HCEC 1CT (cell line): ENCODE data around the gene CSKMT.
"Not testable (repeated sequence)": the region's sequence is repeated elsewhere in the genome, so short reads cannot be mapped to it uniquely, and the experiment has no call there.

Experiments
- DNase-seq: peaks from one replicate; pipeline ENCODE4 v3.0.0-alpha.2; 2017

The CSKMT gene

DNA sequence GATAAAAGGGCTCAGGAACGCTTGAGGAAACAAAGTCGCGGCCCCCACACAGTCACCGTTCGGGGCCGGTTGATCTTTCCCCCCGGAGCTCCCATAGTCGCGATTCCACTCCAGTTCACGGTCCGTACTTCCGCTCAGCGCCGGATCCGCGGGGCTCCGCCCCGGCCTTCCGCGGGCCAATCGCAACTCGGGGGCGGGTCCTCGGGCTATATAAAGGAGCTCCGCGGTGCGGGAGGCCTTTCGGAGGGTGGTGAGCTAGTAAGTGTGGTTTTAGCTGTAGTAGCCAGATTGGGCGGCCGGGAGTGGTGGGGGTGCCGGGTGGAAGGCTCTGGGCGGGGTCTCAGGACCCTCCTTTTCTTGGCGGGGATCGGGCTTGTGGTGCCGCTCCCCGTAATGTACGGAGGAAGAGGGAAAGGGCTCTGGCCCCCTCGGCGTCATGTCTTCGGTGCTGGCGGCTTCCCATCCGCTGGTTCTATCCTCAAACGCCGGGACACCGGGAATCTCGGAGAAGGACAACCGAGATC, at the start of gene CSKMT, which contains the start of gene C11orf98:
CSKMT (plus strand) TSS at position 238 of the 524 bp plus-strand sequence. CDS start 568 bp downstream, outside the sequence.
C11orf98 (minus strand) TSS at position 136 of the 524 bp plus-strand sequence; CDS start at position 95, 41 bp downstream.
- DNase-seq = peak; percentile 91

DNA sequence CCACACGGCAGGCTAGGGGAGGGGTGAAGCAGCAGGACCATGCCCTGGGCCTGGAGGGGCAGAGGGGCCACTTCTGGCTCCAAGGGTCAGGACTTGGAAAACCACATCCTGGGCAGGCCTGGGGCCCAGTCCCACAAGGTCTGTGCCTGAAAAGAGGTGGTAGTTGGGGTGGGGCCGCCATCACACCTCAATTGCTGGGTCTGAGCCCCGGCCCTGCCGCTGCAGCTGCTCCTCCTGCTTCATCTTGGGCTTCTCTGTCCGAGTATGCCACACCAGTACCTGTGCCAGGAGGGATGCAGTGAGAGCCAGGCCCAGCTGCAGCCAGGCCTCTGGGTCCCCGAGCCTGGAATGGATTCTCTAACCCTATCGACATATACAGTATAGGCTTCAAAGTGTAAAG, 49.6 kb upstream of the CSKMT start:
- no peak for DNase-seq

GRCh38 chr11:62616957-62617356, 48.2 kb upstream of the CSKMT start:
- not testable (repeated sequence) for DNase-seq

- DNase-seq = no peak
Measured at GRCh38 chr11:62621027-62621566, 44.0 kb upstream of the CSKMT start.

GRCh38 chr11:62621567-62622470, 43.3 kb upstream of the CSKMT start, which contains the start of gene B3GAT3:
B3GAT3 (minus strand) TSS chr11:62621986; CDS start chr11:62621947, 39 bp downstream.
- DNase-seq = peak; percentile 97

DNA sequence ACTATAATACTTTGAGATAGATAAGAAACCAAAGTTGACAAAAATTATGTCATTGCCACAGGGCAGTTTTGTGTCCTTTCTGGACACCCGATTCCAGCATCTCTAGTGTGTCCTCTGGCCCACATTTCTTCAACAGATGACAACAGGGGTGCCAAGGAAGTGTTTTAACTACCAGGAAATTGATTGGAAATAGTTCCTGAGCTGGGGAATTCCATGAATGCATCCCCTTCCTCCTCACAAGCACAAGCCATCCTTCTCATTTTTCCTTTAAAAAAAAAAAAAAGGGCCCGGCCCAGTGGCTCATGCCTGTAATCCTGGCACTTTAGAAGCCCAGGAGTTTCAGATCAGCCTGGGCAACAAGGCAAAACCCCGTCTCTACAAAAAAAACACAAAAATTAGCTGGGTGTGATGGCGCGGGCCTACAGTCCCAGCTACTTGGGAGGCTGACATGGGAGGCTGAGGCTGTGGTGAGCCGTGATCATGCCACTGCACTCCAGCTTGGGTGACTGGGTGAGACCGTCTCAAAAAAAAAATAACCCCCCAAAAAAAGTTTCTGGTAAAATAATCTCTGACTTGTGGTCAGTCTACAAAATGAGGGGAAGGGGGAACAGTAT, 42.5 kb upstream of the CSKMT start:
- DNase-seq = no peak

DNA sequence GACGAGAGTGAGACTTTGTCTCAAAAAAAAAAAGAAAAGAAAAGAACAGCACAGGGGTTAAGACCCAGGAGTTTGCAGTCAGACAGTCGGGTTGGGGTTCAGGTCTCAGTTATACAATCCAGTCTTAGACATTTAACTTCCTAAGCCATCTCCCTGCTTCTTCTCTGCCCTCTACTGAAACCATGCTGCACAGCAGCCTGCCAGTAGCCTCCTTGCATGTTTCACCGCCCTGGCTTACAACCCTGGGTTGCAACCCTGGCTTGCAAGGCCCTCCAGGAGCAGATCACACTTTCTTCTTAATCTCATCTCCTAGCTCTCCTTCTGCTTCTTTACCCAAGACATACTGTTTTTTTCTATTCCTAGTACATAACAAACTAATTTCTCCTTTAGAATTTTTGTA, 37.4 kb upstream of the CSKMT start:
- no peak for DNase-seq

GRCh38 chr11:62632492-62632891, 32.6 kb upstream of the CSKMT start:
- DNase-seq = no peak

DNA sequence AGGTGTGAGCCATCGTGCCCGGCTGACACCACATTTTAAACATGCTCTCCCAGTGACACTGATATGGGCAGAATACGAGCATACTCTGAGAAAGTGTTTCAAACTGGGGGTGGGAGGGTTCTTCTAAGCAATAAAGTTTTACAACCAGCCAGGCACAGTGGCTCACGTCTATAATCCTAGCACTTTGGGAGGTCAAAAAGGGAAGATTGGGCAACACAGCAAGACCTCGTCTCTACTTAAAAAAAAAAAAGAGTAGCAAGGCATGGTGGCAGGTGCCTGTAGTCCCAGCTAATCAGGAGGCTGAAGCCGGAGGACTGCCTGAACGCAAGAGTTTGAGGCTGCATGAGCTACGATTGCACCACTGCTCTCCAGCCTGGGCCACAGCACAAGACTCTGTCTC, 20.9 kb upstream of the CSKMT start:
- DNase-seq = no peak

DNA sequence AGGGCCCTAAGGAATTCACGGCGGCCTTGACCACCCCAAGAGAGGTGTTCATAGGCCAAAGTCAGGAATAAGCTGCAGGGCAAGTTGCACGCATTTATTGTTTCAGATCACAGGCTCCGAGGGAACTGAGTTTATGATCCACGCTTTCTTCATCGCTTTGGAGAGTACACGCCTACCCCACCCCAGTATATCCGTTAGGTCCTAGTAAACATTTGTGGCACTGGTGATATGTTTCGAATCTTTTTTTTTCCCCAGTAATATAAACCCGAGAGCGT, 19.5 kb upstream of the CSKMT start:
- no peak for DNase-seq

DNA sequence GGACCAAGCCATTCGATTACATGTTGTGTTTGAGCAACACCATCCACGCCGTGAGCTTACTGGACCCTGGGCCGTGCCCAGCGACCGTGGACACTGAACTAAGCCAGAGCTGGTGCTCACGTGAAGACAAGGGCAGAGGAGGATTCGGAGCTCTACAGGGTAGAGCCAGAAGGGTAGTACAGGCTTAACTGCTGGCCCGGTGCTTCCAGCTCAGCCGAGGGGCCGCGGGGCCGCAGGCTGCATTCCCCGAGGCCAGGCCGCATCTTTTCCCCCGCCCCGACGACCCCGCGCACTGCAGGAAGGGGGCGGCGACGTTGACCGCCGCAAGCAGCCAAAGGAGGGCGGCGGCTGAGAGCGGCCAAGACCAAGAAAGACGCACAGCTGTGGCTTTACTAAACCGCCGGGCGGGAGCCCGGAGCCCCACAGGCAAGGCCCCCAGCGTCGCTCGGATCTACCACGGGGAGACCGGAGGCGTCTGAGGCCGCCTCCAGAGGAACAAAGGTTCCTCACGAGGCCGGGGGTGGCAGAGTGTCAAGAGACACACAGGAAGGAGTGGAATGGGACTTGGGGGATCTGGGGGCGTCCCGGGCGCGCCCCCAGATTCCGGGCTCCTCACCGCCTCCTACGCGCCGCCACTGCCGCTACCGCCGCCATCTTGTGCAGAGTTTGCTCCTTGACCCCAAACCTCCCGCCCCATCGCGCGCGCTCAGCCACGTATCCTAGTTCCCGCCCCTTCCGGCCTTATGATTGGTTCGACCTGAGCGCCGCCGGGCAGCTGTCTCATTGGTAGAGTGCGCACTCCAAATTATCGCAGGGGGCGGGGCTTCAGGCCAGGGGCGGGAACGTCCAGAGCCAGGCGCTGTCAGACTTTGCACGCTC, 18.9 kb upstream of the CSKMT start, which contains the start of gene GANAB:
GANAB (minus strand) TSS at position 668 of the 879 bp plus-strand sequence; CDS start at position 654, 14 bp downstream.
- peak; percentile 98 for DNase-seq

GRCh38 chr11:62646825-62647608, 18.1 kb upstream of the CSKMT start:
- DNase-seq = no peak

DNA sequence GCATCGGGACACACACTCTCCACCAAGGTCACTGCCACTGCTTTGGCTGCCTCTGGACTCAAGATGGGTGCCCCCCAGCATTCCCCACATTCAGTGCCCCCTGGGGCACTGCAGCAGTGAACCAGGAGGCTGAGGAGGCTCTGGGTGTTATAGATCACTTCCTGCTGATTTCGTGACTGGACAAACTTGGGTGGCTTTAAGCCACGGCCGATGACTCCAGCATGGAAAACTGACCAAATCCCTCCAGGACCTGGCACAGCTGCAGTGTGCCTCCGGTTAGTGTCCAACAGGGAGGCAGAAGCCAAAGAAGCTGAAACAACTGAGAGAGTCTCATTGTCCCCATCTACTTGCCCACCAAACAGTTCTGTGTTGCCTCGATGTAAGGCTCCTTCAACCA, 17.5 kb upstream of the CSKMT start:
- no peak for DNase-seq

DNA sequence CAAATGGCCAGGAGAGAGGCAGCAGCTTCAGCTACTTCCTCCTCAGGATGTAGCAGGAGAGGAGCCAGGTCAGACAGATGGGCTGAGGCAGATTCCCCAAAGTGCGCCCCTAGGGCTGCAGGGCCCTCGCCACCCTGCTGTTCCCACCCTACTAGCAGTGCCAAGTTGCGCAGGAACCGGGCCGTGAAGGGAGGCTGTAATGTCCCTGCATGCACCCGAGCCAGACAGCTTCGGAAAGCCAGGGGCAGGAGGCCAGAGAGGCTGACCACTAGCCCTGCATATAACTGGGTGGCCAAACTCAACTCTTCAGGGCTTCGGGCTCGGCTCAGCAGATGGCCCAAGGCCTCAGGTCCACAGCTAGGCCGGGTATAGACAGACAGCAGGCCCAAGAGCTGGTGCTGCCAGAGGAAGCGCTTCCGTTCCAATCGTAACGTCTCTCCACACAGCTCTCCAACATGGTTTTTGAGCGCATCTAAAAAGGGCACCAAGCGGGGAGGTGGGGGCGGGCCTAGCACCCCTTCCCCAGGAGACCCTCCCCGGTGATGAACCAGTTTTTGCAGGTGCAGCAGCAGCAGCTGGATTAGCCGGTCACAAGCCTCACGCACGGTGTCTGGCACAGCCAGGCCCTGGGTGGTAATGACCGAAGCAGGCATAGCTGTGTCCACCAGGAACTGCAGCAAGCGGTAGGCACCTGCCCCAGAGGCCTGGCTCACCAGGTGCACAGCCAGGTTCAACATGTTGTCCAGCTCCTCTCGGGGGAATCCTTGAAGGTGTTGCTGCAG, 16.7 kb upstream of the CSKMT start:
- no peak for DNase-seq

DNA sequence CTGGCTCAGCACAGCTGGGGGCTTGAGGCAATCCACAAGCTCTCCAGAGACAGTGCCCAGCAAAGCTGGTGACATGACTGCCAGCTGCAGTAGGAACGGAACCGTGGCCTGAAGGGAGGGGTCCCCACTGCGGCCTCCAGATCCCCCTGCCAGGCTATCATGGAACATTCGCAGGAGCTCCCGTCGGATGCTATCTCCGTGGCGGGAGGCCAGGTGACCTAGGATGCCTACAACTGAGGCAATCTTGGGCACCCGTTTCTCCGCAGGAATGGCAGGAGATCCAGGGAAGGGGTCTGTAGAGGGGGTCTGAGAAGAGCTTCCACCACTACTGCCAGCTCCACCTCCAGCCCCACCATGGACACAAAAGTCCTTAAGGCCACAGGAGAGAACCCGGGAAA, 16.1 kb upstream of the CSKMT start:
- DNase-seq = no peak

- DNase-seq = no peak
Measured at GRCh38 chr11:62649486-62649885, 15.6 kb upstream of the CSKMT start.

DNA sequence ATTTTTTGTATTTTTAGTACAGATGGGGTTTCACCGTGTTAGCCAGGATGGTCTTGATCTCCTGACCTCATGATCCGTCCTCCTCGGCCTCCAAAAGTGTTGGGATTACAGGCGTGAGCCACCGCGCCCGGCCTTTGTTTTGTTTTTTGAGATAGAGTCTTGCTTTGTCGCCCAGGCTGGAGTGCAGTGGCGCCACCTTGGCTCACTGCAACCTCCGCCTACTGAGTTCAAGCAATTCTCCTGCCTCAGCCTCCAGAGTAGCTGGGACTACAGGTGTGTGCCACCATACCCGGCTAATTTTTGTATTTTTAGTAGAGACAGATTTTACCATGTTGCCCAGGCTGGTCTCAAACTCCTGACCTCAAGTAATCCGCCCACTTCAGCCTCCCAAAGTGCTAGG, 14.8 kb upstream of the CSKMT start:
- DNase-seq = not testable (repeated sequence)

- no peak for DNase-seq
Measured at GRCh38 chr11:62652161-62653006, 12.7 kb upstream of the CSKMT start.

DNA sequence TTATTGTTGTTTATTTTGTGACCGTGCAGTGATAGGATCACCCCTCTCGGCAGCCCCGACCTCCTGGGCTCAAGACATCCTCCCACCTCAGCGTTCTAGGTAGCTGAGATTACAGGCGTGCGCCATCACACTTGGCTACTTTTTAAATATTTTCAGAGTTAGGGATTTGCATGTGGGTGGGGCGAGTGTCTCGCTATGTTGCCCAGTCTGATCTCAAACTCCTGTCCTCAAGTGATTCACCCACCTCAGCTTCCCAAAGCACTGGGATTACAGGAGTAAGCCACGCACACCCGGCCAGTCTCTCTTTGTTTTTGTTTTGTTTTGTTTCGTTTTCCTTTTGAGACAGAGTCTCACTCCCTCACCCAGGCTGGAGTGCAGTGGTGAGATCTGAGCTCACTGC, 10.8 kb upstream of the CSKMT start:
- no peak for DNase-seq
